ENCODE data around the gene GARIN5B.

Gene GARIN5B

GRCh38 chr19:55392820-55393761, 30.0 kb upstream of the GARIN5B start:
- H3K4me3 ChIP-seq (replicated peaks in 1 of 2; ENCODE audit: low read depth in 2 of 2, low read length in 2 of 2) = no peak overlapping the region
- TF ChIP-seq CTCF (IDR thresholded peaks at IDR 0.05; ENCODE audit: low read depth, low read length) = no peak
- DNase-seq (ENCODE audit: low read depth in 2 of 2) = no peak

GRCh38 chr19:55391702-55392615, 28.9 kb upstream of the GARIN5B start:
- TF ChIP-seq CTCF (IDR thresholded peaks at IDR 0.05; ENCODE audit: low read depth, low read length) = no peak
- no peak for DNase-seq (ENCODE audit: low read depth in 2 of 2)
- H3K4me3 ChIP-seq (replicated peaks in 1 of 2; ENCODE audit: low read depth in 2 of 2, low read length in 2 of 2) = no peak overlapping the region

GRCh38 chr19:55391191-55391670, 28.2 kb upstream of the GARIN5B start:
- no peak for TF ChIP-seq CTCF (IDR thresholded peaks at IDR 0.05; ENCODE audit: low read depth, low read length)
- no peak for DNase-seq (ENCODE audit: low read depth in 2 of 2)
- H3K4me3 ChIP-seq (replicated peaks in 1 of 2; ENCODE audit: low read depth in 2 of 2, low read length in 2 of 2) = no peak overlapping the region

- no peak for TF ChIP-seq CTCF (IDR thresholded peaks at IDR 0.05; ENCODE audit: low read depth, low read length)
- no peak overlapping the region for H3K4me3 ChIP-seq (replicated peaks in 1 of 2; ENCODE audit: low read depth in 2 of 2, low read length in 2 of 2)
- no peak for DNase-seq (ENCODE audit: low read depth in 2 of 2)
Measured at GRCh38 chr19:55390461-55390880, 27.4 kb upstream of the GARIN5B start.

- TF ChIP-seq CTCF (IDR thresholded peaks at IDR 0.05; ENCODE audit: low read depth, low read length) = no peak
- DNase-seq (ENCODE audit: low read depth in 2 of 2) = no peak
Measured at GRCh38 chr19:55389386-55390317, 26.6 kb upstream of the GARIN5B start.

More at GRCh38 chr19:55389386-55390317, 26.6 kb upstream of the GARIN5B start:
- H3K4me3 ChIP-seq (replicated peaks in 1 of 2; ENCODE audit: low read depth in 2 of 2, low read length in 2 of 2) = no peak overlapping the region
